ENCODE results near the gene BRSK1.
"Not testable (repeated sequence)": the region's sequence is repeated elsewhere in the genome, so short reads cannot be mapped to it uniquely, and the experiment has no call there.

BRSK1 gene

GRCh38 chr19:55305491-55305890, 21.7 kb downstream of the BRSK1 start:
- peak; percentile 69 for DNase-seq

- no peak for DNase-seq
These were observed 22.3 kb downstream of the BRSK1 start for GRCh38 chr19:55305983-55306562.

DNA sequence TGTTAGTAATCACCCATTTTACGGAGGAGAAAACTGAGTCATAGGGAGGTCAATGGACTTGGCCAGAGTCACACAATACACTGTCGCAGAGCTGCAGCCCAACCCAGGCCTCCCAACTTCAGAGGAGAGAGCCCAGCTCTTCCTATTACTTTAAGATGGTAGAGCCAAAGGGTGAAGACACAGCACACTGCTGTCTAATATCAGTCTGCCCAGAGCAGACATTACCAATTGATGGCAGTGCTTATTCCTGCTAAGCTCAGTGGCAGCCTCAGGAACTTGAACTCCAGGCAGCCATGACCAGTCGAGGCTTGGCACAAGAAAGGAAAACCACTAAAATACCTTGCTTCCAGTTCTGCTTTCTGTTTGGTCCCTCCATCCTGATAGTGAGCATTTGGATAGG, 22.9 kb downstream of the BRSK1 start:
- no peak for DNase-seq

GRCh38 chr19:55308281-55308680, 24.5 kb downstream of the BRSK1 start:
- DNase-seq: no peak

DNA sequence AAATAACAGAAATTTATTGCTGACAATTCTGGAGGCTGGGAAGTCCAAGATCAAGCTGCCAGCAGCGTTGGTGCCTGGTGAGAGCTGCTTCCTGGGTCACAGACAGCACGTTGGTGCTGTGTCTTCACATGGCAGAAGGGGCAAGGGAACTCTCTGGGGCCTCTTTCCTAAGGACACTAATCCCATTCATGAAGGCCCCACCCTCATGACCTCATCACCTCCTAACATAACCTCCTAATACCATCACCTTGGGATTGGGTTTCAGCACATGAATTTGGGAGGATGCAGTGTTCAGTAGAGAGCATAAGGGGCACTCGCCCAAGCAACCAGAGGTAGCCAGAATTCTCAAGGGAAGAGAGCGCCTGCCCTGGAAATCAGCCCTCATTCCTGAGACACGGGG, 25.7 kb downstream of the BRSK1 start:
- no peak for DNase-seq

- DNase-seq: no peak
These were observed 26.7 kb downstream of the BRSK1 start for GRCh38 chr19:55310498-55310897.

GRCh38 chr19:55311397-55311796, 27.6 kb downstream of the BRSK1 start:
- DNase-seq: no peak

- DNase-seq: no peak
These were observed 28.0 kb downstream of the BRSK1 start for GRCh38 chr19:55311797-55312196.

- DNase-seq: no peak
These were observed 29.1 kb downstream of the BRSK1 start for GRCh38 chr19:55312621-55313512.

DNA sequence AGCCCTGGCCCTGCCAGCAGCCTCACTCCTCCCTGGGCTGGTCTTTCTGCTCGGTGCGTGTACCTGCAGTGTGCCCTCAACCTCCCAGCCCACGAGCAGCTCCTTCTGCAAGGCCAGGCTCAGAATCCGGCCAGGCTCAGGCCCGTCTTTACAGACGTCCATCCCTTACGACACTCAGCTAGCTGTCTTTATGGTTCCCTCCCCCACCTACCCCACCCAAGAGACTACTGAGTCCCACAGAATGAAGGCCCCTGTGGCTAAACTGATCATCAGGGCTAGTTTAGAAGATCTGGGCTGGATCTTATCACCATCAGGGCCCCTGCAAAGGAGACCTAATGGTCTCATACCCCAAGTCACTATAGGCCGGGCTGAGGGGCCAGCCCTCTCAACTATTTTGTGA, 30.6 kb downstream of the BRSK1 start:
- DNase-seq: no peak

DNA sequence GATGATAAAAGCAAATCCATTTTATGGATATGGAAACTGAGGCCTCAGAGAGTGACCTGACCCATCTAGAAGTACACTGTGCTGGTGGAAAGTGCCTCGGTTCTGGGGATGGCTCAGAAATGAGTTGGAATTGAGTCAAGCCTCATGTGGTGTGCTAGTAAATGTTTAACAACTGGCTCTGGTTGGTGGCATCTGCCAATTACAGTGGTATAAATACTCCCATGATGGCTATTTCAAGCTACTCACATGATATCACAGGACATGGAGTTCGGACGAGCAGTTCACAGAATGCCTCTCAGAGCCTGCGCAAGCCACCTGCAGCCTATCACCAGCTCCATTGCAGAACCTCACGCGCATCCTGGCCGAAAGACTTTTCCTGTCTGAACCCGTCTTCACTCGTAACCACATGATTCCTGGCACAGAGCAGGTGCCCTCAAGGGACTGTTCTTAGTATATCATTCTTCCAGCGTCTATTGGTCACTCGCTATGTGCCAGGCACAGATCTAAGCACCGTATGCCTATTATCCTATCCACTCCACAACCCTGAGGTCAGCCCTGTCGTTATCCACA, 32.2 kb downstream of the BRSK1 start:
- DNase-seq: no peak

- no peak for DNase-seq
These were observed 32.8 kb downstream of the BRSK1 start for GRCh38 chr19:55316646-55317045.

- no peak for DNase-seq
These were observed 36.0 kb downstream of the BRSK1 start for GRCh38 chr19:55319785-55320184.

DNA sequence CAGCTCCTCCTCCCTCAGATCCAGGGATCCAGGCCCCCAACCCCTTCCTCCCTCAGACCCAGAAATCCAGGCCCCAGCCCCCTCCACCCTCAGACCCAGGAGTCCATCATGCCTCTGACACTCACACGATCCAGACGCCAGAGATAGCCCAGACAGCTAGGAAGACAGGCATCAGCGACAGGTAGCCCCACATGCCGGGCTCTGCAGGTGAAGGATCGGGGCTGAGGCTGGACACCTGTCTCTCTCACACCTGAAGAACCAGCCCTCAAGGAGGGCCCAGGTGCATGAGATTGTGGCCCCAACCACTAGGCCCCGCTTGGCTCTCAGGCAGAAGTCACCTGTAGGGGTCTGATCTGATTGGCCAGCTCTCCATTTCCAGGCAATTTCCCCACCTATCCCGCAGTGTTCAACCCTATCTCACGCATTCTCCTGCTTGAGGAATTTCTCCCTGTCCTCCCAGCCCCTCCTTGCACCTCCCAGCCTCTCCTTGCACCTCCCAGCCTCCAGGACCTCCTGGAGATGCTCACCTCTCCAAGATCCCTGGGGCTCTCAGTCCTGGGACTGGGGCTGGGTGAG, 37.1 kb downstream of the BRSK1 start:
- DNase-seq: no peak

- no peak for DNase-seq
These were observed 37.8 kb downstream of the BRSK1 start for GRCh38 chr19:55321466-55322137.

- no peak for DNase-seq
These were observed 38.5 kb downstream of the BRSK1 start for GRCh38 chr19:55322204-55322885.

- DNase-seq: no peak
These were observed 40.9 kb downstream of the BRSK1 start for GRCh38 chr19:55324662-55325061.

DNA sequence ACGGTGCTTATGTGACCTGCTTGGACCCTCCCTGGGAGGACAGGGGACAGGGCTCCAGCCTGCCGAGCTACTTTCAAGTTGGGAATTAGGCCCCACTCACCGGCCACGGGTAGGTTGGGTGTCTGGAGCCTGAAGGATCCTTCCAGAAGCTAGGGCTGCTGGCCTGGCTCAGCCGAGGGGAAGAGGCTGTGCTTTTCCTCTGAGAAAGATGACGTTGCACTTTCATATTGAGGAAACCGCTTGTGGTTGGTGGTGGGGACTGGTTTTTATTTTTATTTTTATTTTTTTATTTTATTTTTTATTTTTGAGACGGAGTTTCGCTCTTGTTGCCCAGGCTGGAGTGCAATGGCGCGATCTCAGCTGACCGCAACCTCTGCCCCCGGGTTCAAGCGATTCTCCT, 41.4 kb downstream of the BRSK1 start, which contains the start of gene TMEM150B:
Gene TMEM150B, minus strand, starts transcription at position 170 of the 400 bp plus-strand sequence. CDS start 4,305 bp downstream, outside the sequence.
- no peak for DNase-seq

DNA sequence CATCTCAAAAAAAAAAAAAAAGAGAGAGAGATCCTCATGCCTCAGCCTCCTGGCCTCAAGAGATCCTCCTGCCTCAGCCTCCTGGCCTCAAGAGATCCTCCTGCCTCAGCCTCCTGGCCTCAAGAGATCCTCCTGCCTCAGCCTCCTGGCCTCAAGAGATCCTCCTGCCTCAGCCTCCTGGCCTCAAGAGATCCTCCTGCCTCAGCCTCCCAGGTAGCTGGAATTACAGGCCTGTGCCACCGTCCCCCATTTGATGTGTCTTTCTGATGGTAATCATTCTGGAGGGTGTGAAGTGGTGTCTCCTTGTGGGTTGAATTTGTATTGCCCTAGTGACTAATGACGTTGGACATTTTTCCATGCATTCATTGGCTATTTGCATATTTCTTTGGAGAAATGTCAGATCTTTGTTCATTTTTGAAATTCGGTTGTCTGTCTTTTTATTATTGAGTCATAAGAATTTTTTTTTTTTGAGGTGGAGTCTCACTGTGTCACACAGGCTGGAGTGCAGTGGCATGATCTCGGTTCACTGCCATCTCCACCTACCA, 45.0 kb downstream of the BRSK1 start:
- DNase-seq: peak; percentile 38

DNA sequence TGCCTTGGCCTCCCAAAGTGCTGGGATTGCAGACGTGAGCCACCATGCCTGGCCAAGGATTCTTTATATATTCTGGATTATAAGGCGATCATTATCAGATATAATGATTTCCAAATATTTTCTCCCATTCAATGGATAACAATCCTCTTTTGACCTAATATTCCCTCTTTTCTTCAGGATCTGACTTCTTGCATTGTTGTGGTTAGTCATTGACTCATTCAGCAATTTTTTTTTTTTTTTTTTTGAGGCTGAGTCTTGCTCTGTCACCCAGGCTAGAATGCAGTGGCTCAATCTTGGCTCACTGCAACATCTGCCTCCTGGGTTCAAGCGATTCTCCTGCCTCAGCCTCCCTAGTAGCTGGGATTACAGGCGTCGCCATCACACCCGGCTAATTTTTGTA, 46.0 kb downstream of the BRSK1 start:
- DNase-seq: not testable (repeated sequence)

GRCh38 chr19:55333870-55334269, 50.1 kb downstream of the BRSK1 start:
- DNase-seq: no peak

DNA sequence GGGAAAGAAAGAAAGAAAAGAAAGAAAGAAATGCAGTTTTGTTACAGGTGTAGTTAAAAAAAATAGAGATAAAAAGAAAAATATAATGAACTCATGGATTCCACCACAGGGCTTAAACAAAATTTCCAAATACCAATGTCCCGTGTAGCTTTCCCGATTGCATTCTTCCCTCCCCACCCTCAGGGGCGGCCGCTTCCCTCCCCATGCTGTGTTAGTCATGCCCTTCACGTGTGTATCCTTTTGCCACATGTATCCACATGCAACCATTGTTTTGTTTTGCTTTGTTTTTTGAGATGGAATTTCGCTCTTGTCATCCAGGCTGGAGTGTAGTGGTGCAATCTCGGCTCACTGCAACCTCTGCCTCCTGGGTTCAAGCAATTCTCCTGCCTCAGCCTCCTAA, 52.3 kb downstream of the BRSK1 start:
- DNase-seq: no peak

Data from CD4-positive, alpha-beta T cell treated with Interleukin-17A for 1 hour (primary cell).